Body of pancreas (tissue), 4 donors: ENCODE data around the gene TMCO1.

Experiments used
- POLR2A ChIP-seq, 3 donors: fragments of 450-650 bp; IDR thresholded peaks; one replicate each; pipeline ENCODE4 v1.6.1; 2016; ENCODE audit warnings: antibody characterized with exemption in 3 of 3, mild to moderate bottlenecking in 2 of 3
- TF ChIP-seq, protein P1 (sequence below), 7 experiments: fragments of 450-650 bp in 4 of 7; fragments of 200-600 bp in 3 of 7; sonication (generic) in 3 of 7; IDR thresholded peaks; one replicate each; pipeline ENCODE4 v1.5.1; 2016 to 2019; ENCODE audit warnings: antibody characterized with exemption in 7 of 7

DNA sequence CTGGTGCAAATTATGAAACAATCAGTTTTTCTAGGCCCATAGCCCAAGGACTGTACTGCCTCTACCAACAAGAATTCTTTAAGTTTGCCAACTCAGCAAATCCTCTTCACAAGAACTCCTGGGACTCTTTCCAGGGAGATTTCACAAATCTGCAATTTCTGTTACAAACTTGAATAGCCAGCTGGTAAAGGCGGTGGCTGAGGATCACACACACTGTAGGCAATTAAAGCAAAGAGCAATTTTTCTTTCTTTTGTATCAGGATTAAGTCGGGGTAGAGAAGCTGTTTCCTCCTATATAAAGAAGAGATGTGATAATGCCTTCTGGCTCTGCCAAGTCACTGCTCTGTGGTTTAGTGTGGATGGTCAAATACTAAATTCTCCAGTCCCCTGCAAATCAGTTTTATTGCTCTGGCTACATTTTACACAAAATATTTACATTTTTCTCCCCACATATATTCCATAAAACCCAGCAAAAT, 72.0 kb downstream of the TMCO1 start:
- TF ChIP-seq, protein P1, sequence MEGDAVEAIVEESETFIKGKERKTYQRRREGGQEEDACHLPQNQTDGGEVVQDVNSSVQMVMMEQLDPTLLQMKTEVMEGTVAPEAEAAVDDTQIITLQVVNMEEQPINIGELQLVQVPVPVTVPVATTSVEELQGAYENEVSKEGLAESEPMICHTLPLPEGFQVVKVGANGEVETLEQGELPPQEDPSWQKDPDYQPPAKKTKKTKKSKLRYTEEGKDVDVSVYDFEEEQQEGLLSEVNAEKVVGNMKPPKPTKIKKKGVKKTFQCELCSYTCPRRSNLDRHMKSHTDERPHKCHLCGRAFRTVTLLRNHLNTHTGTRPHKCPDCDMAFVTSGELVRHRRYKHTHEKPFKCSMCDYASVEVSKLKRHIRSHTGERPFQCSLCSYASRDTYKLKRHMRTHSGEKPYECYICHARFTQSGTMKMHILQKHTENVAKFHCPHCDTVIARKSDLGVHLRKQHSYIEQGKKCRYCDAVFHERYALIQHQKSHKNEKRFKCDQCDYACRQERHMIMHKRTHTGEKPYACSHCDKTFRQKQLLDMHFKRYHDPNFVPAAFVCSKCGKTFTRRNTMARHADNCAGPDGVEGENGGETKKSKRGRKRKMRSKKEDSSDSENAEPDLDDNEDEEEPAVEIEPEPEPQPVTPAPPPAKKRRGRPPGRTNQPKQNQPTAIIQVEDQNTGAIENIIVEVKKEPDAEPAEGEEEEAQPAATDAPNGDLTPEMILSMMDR (IDR thresholded peaks at IDR 0.05) = no peak
- TF ChIP-seq POLR2A (IDR thresholded peaks at IDR 0.05) = no peak
